GM18907 (cell line): ENCODE data around the gene NSD2.

Experiments
- ATAC-seq: cut with Tn5 transposase; IDR thresholded peaks from one replicate; pipeline ENCODE4 v1.9.1; 2021; ENCODE audit warnings: mild to moderate bottlenecking, moderate library complexity; ENCODE audit not compliant: unreplicated experiment

Gene NSD2

DNA sequence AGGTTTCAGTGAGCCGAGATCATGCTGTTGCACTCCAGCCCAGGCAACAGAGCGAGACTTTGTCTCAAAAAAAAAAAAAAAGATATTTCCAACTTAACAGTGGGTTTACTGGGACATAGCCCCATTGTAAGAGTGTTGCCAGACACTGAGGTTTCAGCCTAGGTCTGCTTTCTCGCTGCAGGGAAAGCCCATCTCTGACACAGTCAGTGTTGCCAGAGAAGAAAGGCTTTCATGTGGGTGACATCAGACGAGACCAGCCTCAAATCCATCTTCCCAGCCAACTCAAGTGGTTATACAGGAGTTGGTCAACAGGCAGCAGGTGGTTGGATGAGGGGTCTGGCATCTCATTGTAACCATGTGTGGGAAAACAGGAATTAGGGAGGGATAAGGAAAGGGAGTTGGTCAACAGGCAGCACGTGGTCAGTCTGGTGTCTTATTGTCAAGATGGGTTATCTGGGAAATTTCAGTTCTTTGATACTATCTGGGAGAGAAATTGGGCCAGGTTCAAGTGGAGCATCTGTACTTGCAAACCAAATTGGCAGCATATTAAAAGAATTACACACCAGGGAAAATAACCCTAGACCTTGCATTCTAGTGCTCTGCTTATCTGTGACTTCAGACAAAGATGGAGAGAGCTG is 96.4 kb downstream of the NSD2 start:
- ATAC-seq: no peak

DNA sequence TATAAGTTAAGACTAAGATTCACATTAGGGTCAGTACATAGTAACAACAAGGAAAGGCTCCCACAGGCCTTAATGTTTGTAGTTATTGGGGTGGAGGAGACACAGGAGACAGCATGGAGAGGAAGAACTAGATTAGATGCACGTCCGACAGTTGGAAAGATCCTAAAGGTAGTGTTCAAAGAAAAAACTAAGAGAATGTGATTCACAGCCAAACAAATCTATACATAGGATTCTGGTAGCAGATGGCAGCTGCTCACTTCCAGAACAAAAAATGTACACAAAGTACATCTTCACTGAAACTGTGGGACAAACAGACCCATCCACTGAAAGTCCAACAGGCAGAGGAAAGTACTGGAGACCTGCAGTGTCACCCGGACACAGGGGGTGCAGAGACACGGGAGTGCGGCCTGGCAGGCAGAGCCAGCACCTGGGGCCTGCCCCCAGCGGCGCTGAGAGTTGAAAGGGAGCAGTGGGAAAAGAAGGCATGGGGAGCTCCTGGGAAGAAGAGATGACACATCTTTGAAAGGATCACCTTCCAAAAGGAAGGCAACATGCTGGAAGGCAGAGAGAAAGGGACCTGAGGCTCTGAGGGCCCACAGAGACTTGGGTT is 97.6 kb downstream of the NSD2 start:
- ATAC-seq: no peak

- ATAC-seq: no peak
These were observed 98.9 kb downstream of the NSD2 start for GRCh38 chr4:1969928-1970723.

GRCh38 chr4:1970926-1971325 is 99.7 kb downstream of the NSD2 start:
- no peak for ATAC-seq

DNA sequence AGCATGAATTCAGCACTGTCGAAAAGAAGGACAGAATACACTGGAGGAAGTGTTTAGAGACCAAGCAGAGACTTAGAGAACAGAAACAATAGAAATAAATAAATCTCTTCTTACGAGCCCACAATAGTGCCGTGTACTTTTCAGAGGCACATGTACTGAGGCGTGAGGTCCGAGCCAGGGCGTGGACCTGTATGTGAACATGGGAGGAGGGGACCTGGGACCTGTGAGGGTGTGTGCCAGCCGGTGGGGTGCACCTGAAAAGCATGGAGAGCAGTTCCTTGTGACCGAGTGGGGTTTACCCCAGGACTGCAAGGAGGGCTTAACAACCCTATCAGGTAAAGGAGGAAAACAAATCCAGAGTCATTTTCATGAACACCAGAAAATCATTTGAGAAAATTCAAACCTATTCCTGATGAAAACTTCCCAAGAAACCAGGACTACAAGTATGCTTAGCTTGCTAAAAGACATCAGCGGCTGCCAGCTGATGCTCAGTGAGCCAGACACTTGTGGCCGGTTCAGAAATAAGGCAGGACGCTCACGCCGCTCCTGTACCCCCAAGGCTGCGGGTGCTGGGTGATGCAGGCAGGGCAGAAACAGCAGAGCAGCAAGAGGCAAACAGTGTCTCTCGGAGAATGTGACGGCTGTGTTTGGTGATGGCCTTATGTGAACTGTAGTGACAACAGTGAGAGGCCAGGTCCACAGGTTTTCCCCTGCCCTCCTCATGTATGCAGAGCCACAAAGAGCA is 100.4 kb downstream of the NSD2 start:
- ATAC-seq: no peak

DNA sequence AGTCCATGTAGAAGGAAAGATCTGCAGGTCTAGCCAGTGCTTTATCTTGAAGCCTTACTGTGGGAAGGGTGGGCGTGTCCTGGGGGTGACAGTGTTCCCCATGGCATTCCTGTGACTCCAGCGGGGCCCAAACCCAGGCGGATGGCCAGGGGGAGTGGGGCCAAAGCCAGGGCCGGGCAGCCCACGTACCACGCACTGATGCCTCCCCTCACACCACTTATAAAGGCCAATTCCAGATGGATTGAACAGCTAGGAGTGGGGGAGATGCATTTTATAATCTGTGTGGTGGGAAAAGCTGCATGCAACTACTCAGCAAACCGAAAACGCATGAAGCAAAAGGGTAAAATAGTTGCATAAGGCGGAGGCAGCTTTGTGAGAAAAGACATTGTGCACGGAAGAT is 101.2 kb downstream of the NSD2 start:
- ATAC-seq: no peak

DNA sequence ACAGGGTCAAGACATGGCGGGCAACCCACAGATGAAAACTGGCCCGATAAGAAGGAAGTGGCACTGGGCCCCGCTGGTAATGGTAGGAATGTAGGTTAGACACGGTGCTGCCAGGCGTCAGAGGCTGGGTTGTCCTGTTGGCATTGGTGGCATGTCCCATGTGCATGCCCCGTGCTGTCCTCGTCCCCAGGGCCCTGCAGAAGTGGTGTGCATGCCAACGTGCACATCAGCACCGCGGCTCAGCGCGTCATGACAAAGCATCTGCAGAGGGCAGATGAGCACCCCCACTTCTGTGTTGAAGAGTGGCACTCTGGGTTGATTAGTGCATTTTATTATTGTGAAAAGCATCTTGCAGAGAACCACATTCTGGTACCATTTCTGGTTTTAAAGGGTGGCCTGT is 102.0 kb downstream of the NSD2 start:
- ATAC-seq: no peak

GRCh38 chr4:1973661-1974060 is 102.5 kb downstream of the NSD2 start:
- ATAC-seq: no peak

DNA sequence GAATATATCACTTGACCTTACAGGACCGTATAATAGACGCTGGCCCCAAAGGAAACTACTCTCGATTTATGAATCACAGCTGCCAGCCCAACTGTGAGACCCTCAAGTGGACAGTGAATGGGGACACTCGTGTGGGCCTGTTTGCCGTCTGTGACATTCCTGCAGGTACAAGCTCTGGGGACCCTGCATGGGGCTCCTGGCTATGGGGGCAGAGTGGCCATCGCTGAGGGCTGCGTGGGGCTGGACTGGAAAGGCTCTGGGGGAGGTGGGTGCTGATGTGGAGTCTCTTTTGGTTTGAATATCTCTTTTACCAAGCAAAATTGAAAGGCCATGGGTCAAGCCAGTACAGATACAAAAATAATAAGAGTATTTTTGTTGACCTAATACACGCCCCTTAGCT is 103.6 kb downstream of the NSD2 start:
- no peak for ATAC-seq

DNA sequence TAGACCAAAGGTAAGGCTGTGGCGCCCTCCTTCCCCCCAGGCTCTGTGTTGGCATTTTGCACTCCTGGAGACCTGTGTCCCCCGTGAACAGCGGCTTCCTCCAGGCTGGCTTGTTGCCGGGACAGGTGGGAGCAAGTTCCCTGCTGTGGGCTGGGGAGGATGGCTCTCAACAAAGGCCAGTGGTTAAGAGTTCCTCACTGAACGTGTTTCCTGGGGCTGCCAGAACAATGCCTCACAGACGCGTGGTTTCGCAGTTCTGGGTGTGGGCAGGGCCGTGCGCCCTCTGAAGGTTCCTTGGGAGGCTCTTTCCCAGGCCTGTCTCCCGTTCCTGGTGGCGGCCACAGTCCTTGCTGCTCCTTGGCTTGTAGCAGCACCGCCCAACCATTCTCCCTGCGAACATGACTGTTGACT is 104.2 kb downstream of the NSD2 start:
- no peak for ATAC-seq

GRCh38 chr4:1975880-1976279 is 104.7 kb downstream of the NSD2 start:
- no peak for ATAC-seq

DNA sequence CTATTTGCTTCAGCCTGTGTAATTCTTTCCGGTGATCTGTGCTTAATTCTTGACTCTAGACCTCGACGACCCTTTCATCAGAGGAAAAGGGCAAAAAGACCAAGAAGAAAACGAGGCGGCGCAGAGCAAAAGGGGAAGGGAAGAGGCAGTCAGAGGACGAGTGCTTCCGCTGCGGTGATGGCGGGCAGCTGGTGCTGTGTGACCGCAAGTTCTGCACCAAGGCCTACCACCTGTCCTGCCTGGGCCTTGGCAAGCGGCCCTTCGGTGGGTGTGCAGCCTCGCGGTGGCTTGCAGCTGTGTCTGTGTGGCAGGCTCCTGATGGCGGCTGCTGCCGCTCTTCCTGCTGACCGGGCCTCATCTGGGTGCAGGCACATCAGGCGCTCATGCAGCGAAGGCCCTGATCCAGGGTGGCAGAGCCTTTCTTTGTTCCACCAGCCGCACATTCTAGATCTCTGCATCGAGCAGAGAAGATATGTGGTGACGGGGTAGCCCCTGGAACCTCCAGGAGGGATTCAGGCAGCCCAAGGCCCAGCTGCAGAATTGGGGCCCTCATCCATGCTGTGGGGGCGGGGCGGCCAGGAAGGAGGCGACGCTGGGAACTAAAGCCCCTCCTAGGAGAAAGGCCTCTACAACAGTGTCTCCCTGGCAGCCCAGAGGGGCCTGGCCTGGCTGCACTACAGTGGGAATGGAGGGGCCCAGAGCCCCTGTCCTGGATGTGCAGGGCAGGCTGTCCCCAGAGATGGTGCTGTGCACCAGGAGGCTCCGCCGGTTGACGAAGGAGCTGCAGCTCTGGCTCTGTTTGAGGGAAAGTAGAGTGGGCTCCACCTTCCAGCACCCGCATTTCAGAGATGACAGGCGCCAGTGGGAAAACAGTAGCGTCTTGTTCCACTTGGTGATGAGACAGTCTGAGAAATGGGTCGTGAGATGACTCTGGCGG is 105.5 kb downstream of the NSD2 start:
- no peak for ATAC-seq

DNA sequence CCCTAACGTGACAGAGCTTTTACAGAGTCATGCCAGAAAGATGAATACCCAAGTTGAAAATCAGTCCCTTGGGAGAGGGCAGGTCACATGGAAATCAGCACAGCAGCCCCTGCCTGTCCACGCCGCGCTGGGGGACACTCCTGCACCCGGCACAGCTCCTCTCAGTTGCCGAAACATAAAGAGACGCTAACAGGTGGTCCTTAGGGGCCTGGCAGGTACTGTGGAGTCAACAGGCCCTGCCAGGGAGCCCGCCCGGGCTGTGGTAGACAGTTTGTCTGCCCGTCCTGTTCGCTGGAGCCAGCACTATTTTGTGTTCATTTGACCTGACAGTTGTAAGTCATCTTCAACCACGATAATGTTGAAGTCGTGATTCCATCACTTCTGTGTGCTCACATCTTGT is 107.0 kb downstream of the NSD2 start:
- ATAC-seq: no peak

- no peak for ATAC-seq
These were observed 107.7 kb downstream of the NSD2 start for GRCh38 chr4:1978741-1979476.

DNA sequence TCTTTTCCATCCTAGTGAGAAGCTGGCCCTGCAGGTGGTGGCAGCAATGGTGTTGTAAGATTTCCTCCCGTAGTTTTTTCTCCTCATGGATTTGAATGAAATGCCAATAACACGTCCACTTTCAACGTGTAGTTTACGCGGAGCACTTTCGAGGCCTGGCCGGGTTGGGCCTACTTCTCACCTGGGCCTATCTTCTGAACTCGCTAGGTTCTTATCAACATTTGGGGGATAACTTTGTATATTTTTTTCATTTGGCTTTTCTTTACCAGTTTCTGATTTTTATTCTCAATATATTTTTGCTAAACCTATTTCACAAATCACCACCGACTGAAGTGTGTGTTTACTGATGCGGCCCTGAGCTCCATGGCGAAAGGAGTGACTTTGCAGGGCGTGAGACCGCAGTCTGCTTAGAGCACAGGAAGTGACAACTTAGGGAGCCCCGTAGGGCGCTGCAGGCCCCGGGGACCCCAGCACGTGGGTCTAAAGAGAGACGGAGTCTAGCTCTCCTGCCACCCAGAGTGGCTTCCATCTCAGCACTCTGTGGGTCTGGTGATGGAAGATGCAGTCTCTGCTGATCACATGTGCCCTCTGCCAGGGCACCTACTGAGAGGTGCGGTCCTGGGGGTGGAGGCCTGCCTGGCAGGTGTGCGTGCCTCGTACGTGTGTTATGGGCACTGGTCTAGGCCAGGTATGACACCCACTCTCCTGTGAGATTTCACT is 108.4 kb downstream of the NSD2 start:
- no peak for ATAC-seq

- no peak for ATAC-seq
These were observed 109.4 kb downstream of the NSD2 start for GRCh38 chr4:1980561-1981041.

DNA sequence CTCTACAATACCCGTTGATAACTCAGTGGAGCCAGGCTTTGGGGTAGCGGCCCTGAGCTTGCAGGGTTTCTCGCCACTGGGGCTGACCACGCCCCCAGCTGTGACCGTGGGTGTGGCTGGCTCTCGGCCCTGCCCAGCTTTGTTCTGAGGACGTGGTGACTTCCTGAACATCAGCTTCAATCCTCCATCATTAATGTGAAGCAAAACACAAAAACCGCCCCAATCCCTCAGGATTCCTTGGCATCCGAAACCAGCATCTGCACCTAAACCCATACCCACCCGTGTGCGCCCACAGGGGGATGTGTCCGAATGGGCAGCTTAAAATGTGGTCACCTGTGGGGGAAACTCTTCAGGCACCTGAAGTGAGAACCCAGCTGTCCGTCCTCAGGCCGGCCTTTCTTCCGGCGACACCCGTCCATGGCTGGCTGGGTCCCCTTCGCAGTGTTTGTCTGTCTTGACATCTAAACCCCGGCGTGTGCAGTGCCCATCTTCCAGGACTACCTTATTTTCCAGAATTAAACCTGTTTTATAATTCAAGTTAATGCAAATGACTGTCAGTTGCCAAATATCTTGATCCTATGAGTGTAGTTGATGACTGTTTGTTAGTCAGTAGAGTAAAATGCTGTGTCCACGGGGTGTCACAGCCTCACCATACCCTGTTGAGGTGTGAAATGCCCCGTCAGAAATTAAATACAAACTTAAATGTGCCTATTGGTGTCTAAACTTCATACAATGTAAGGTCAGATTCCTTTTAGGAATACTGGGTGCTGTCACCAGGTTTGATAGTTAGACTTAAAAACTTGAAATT is 110.3 kb downstream of the NSD2 start:
- no peak for ATAC-seq
